GM21423 (cell line): ENCODE measurements around the gene DDX54.
"Not testable (repeated sequence)": the region's sequence is repeated elsewhere in the genome, so short reads cannot be mapped to it uniquely, and the experiment has no call there.

Experiments used
- ATAC-seq: cut with Tn5 transposase; IDR thresholded peaks from one replicate; pipeline ENCODE4 v1.9.1; 2021; ENCODE audit warnings: mild to moderate bottlenecking, moderate library complexity; ENCODE audit not compliant: unreplicated experiment

DDX54 gene

DNA sequence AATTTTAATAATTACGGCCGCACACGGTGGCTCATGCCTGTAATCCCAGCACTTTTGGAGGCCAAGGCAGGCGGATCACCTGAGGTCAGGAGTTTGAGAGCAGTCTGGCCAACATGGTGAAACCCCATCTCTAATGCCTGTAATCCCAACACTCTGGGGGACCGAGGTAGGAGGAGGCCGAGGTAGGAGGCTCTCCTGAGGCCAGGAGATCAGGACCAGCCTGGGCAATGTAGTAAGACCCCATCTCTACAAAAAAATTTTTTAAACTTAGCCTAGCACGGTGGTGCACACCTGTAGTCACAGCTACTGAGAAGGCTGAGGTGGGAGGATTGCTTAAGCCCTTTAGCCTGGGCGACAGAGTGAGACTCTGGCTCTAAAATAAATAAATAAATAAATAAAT lies 41.3 kb downstream of the DDX54 start:
- ATAC-seq = no peak

DNA sequence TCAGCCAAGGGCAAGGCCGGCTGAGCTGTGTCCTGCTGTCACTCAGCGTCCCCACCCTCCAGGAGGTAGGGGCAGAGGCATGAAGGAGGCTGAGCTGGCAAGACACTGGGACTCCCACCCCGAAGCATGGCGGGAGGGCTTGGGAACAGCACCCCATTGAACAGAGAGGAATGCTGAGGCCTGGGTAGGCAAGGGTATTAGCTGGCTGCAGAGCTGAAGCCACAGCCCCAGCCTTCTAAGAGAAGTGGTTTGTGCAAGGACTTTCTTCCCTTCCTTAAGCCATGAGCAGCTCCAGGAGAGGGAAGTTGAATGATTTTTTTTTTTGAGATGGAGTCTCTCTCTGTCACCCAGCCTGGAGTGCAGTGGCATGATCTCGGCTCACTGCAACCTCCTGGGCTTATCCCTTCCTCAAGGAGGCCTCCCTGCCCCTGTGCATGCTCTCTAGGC lies 42.4 kb downstream of the DDX54 start:
- no peak for ATAC-seq

DNA sequence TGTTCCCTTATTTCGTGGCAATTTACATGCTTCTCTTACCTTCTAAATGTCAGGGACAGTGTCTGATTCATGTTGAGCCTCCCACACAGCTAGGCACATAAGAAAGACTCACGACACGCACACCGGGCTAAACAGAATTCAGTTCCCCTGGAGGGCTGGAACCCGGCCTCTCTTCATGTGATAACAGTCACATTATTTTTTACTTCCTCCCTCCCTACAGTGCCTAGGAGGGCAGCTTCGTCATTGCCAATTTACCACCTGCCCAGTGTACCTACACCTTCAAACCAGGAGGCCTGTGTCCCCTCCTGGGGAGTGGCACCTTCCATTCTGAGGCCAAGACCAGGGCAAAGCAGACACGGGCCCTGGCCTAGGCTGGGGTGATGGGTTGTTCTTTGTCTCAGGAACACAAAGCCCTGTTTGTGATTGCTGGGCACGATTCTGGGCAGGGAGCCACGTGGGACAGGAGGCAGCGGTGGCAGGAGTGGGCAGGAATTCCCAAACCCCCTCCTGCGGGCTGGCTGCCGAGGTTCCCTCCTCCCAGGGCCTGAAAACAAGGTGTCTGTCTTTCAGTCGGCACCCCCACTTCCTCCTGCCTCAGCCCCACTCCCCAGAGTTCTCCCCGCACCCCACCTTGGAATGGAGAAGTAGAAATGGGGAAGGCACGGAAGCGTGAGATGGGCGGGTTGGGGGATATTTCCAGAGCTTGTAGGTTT lies 42.9 kb downstream of the DDX54 start:
- ATAC-seq = no peak

DNA sequence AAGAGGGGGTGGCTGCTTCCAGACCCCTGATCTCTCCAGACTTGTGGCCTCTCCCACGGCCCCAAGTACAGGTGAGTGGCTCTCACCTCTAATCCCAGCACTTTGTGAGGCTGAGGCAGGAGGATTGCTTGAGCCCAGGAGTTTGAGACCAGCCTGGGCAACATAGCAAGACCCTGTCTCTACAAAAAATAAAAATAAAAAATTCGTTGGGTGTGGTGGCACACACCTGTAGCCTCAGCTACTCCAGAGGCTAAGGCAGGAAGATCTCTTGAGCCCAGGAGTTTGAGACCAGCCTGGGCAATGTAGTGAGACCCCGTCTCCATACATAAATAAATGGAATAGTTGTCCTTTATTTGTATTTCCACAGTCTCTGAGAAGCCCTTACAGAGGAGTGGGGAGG lies 43.6 kb downstream of the DDX54 start:
- ATAC-seq = not testable (repeated sequence)

DNA sequence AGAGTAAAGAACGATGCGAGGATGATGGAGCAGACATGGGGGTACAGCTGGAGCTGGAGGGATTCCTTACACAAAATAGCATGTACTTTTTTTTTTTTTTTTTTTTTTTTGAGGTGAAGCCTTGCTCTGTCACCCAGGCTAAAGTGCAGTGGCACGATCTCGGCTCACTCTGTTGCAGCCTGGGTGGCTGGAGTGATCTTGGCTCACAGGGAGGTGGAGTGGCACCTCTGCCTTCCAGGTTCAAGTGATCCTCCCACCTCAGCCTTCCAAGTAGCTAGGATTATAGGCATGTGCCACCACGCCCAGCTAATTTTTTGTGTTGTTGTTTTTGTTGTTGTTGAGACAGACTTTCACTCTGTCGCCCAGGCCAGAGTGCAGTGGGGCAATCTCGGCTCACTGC lies 44.6 kb downstream of the DDX54 start:
- no peak for ATAC-seq

DNA sequence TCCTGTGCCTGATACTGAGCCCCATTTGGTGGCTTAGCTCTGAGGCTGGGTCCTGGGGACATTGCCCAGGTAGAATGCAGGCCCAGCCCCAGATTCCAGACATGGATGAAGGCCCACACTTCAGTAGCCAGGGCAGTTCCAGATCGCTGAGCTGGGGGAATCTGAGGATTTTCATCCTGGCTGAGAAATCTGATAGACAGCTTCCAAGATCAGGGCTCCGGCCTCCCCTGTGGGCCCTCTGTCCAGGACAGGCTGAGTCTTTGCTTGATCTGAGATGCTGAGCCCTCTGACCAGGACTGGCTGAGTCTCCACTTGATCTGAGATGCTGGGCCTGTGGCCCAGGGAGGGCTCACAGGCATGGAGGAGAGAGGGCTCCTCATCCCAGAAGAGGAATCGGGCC lies 46.5 kb downstream of the DDX54 start:
- no peak for ATAC-seq

DNA sequence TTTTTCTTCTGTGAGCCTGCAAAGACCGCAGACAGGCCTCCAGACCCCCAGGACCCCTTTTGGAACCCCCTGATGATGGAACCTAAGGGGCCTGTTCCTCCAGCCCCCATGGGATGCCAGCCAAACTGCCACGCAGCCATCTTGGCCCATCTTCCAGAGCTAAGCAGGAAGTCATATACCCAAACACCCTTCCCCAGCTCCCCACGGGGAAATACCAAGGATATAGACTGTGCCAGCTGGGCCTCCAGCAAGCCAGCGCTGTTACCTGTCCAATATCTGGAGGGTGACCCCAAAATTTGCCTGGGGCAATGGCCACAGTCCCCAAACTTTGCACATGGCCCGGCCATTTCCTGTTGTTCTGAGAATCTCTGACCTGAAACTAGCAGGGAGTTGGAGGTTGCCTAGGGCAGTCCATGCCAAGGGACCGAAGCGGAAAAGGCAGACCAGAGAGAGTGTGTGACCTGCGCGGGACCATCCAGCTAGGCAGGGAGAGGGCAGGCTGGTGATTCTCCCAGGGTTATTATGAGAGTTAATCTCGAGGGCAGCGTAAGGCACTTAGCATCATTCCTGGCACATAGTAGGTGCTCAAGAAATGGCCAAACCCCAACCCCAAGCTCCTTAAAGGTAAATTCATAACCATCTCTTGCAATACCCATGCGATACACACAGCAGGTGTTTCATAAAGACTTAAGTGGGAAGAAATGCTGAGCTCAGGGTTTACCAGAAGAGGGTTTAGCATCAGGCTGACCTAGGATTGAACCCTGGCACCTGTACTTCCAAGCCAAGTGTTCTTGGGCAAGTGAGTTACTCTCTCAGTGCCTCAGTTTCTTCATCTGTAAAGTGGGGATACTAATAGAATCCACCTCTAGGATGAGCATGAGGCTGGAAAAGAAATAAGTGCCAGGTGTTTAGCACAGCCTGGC lies 47.2 kb downstream of the DDX54 start:
- ATAC-seq = no peak

DNA sequence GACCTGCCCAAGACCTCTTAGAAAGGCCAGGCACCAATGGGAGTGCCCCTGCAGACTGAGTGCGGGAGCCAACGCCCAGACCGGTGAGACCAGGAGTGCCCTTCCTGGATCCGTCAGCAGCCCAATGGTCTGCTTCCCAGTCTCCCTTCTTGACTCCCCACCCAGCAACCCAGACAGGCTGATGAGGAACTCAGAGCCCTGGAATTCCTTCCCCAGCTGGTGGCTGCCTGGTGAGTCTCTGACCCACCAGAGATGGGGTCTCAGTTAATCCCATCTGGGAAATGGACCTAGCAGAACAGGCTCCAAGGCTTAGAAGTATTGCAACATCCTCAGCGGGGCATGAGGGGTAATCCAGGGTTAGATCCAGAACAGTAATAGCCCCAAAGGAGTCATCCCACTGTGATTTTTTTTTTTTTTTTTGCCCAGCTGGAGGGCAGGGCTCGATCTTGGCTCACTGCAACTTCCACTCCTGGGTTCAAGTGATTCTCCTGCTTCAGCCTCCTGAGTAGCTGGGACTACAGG lies 48.2 kb downstream of the DDX54 start:
- no peak for ATAC-seq

DNA sequence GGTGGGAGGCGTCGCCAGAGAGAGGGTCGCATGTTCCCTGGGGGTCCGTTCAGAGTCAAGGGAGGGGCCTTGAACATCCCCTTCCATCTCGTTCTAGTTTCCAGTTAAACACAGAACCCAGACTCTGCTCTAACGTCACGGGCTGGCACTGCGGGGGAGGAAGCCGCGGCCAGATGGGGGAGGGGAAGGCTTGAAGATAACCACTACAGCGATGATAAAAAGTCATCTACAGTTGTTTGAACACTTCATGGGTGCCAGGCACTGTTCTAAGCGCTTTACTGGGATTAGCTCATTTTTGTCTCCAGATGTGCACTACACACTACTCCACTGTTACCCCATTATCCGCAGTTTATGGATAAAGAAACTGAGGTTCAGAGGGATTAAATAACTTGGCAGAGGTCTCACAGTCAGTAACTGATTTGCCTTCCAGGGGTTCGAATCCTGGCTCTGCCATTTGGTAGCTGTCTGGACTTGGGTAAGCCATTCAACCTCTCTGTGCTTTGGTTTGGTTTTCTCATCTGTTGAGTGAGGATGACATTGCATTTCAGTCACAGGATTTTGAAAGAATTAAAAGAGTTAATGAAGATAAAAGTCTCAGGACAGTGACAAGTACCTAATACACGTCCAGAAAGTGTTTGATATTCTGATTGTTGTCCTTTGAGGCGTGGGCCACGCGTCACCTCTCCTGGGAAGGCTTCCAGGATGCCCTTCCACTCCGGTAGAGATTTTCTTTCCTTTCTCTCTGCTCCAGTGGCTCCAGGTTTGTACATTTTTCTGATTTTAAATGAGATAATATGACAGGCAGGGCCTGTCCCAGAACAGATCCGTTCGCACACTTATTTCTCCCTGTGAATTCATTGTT lies 48.9 kb downstream of the DDX54 start:
- no peak for ATAC-seq

DNA sequence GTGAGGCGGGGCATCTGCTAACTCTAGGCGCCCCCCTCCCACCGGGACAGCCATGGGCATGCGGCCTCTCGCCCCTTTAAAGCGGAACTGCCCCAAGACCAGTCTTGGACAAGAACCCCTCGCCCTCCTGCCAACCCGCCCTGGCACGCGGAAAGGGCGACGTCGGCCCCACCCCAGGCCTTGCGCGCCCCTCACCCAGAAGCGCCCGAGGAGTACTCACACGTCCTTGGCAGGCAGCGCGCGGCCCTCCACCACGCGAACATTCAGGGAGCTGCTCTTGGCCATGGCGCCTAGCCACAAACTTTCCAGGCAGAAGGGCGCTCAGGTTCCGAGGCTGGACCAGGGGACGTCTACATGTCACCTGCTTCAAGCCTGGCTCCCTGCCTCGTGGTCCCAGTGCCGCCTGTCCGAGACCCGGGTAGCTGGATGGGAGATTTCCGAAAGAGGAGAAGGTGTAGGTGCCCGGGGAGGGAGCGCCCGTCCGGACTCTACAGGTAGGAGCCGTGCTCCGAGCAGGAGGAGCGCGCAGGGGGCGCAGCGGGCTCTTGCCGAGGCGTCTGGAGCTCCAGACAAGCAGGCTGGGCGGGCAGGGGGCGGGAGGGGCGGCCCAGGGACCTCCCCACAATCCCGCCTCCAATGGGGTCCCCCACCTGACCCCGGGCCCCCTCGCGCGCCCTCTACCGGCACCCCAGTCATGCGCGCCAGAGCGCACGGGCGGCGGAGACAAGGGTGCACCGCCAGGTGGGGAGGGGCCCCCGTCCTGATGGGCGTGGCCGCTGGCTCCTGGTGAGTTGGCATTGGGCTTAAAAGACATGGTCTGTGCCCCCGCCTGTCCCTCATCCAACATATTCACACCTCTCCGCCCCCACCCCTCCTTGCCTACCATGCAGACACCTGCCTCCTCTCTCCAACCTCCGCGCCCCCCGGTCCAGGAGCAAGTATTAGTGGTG lies 49.8 kb downstream of the DDX54 start, which contains the start of gene RASAL1:
RASAL1 (minus strand) TSS at position 584 of the 950 bp plus-strand sequence; CDS start at position 285, 299 bp downstream.
- no peak for ATAC-seq

DNA sequence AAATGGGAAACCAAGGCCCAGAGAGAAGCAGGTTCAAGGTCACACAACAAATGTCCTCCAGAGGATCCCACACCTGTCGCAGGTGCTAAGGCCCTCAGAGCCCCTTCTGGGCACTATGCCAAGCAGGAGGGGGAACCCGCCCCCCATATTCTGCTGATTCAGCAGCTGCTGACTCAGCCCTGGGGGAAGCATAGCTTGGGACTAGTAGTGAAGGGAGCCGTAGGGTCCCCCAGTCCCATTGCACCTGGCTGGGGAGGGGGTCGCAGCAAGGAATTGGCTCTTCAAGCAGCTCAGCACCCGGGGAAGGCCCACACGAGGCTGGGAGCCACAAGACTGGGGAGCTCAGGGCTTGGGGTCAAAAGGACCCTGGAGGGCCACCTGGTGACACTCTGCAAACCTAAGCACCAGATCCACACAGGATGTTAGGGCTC lies 50.7 kb downstream of the DDX54 start:
- ATAC-seq = no peak

DNA sequence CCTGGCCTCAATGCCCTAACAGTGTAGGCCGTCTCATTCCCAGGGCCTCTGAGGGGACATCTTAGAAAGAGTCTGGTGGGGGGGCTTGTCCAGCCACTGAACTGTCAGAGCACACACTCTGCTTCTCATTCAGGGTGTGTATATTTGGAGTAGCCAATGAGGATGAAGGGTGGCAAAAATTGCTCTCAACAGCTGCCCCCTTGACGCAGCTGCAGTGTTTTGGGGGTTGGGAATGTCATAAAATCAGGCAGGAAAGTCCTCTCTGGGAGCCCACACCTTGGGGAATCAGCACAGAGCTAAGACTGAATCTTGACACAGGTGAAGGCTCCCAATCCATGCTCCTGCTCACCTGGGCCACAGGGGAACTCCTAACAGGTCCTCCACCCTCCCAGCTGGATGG lies 51.2 kb downstream of the DDX54 start:
- ATAC-seq = no peak

DNA sequence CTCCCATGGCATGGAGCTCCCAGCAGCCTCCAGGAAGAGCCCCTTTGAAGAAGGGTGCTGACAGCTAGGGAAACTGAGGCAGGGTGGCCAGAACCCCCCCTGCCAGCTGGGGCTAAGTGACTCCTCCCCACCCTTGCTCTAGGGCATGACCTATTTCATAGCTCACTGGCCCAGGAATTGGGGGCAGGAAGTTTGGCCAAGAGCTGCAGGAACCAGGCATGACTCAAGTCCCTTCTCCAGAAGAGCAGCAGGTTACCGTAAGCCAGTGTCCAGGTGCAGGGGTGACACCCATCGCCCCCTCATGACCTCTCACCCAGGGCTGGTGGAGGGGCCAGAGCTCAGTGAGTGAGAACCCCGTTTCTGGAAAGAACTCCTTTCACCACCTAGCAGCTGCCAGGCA lies 51.6 kb downstream of the DDX54 start:
- ATAC-seq = no peak

DNA sequence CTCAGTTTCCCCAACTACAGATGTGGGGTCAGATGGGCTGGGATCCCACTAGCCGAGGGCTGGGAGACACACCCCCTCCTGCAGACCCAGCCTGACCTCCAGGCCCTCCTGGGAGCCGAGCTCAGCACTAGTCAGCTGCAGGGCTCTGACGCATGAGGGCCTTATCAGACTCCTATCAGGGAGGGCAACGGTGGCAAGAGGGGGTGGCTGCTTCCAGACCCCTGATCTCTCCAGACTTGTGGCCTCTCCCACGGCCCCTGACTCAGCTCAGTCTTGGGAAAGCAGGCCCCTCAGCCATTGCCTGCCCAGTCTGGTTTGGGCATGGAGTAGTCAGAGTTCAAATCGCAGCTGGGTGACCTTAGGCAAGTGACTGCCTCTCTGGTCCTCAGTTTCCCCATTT lies 52.2 kb downstream of the DDX54 start:
- ATAC-seq = no peak

DNA sequence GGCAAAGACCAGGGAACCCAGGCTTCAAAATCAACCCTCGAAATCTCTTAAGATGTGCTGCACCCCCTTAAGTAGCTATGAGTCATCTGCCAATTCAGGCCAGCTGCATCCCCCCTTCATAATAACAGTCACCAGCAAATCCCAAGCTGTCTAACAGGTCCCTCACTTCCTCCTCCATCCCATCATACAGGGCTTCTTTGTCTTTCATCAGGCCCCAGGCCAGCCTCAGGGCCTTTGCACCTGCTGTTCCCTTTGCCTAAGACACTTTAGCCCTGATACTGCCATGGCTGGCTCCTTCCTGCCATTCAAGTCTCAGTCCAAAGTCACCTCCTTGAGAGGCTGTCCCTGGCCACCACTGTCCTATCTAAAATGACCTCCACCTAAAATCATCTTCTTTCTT lies 53.7 kb downstream of the DDX54 start:
- ATAC-seq = no peak

DNA sequence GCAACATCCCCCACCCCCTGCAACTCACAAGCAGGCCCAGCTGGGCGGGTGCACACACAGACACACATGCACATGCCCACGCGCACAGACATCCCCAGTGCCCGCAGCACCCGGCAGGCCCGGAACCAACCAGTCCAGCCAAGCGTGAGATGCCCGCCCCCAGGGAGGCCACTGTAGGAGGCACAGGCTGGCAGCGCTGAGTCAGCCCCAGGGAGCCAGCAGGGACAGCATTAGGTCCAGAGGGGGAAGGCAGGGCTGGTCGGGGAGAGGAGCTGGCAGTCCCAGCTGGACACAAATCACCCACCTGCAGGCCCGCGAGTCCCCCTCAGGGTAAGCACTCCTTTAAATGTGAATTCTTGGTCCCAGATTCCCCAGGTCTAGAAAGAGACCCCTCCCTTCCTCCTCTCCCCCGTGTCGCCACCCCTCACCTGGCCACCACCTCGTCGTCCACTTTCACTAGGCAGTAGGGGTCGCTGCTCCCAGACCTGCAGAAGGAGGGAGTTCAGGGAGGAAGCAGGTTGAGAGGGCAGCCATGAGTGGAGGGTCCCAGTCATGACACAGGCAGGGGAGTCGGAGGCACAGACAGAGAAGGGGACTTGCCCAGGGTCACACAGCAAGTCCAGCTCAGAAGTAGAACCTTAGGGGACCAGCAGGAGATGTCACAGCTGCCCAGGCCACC lies 54.7 kb downstream of the DDX54 start:
- ATAC-seq = no peak

DNA sequence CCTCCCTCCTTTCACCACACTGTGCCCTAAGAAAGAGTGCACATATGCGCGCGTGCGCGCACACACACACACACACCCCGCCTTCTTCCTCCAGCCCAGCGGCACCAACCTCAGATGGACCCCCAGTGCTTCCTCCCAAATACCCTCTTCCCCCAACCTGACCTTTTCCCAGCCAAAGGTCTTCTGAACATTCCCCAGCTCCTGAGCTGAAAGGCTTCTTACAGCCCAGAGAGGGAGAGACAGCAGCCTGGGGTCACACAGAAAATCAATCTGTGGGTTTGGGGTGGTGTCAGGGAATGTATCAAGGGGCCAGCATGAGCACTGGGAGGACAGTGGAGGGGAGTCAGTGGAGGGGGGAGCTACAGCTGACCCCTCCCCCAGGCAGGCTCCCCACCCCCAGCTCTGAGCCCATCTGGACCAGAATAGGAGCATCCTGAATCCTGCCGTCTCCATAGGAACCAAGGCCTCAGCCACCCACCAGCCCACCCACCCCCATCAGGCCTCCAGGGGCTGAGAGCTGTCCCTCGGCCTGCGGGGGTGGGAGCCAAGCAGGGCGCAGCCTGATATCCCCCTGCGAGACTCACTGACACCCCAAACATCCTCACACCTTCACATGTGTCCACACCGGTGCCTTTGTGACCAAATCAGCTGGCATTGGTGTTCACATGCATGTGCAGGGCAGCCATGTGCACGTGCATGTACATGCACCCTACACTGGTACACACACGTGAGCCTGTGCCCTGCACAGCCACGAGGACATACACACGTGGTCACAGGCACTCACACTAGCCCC lies 55.4 kb downstream of the DDX54 start:
- ATAC-seq = no peak
